Peyer's patch (tissue), 4 donors: ENCODE measurements around the gene KLF3. TPM values are rescaled to one million over a fixed set of nuclear protein-coding genes. Genes with fewer than 3 reads are reported as not detected.

ENCODE experiments used
- DNase-seq, 3 donors: peaks; one replicate each; pipeline ENCODE4 v3.0.0-alpha.2; 2017 to 2019
- H3K27ac ChIP-seq, 4 donors: fragments of 200-600 bp; sonication (generic); one replicate each; pipeline ENCODE4 v1.5.1; 2016 to 2019
- H3K27me3 ChIP-seq, 2 donors: fragments of 200-600 bp; sonication (generic); one replicate each; pipeline ENCODE4 v1.5.1; 2019
- H3K36me3 ChIP-seq, 3 donors: fragments of 200-600 bp; sonication (generic); one replicate each; pipeline ENCODE4 v1.5.1; 2016 to 2019
- H3K4me1 ChIP-seq, 4 donors: fragments of 200-600 bp; sonication (generic); one replicate each; pipeline ENCODE4 v1.5.1; 2016 to 2019
- H3K4me3 ChIP-seq, 4 donors: fragments of 200-600 bp; sonication (generic); 1 replicate in 3 of 4; 2 replicates in 1 of 4; pipeline ENCODE4 v1.5.1; 2016 to 2019; ENCODE audit warnings: mild to moderate bottlenecking in 1 of 4
- H3K9me3 ChIP-seq, 4 donors: fragments of 200-600 bp; sonication (generic); one replicate each; pipeline ENCODE4 v1.5.1; 2016 to 2019; ENCODE audit warnings: mild to moderate bottlenecking in 1 of 4
- POLR2A ChIP-seq, 2 donors: fragments of 450-650 bp; IDR thresholded peaks; one replicate each; pipeline ENCODE4 v1.5.1; 2017; ENCODE audit warnings: antibody characterized with exemption in 2 of 2, mild to moderate bottlenecking in 2 of 2, moderate library complexity in 2 of 2
- total RNA-seq, 4 donors: library from RNA; depleted of rRNA; stranded (reverse); fragments of >200 nt; gene quantifications; one replicate each; pipeline ENCODE4 v1.1.0, GENCODE V29; 2016
- TF ChIP-seq, protein P1 (sequence below), 6 experiments: fragments of 450-650 bp in 4 of 6; fragments of 200-600 bp in 2 of 6; sonication (generic) in 1 of 6; IDR thresholded peaks; one replicate each; pipeline ENCODE4 v1.5.1; 2017 to 2019; ENCODE audit warnings: antibody characterized with exemption in 6 of 6, mild to moderate bottlenecking in 3 of 6, moderate library complexity in 1 of 6

KLF3 gene
- total RNA-seq, 4 donors from 2014 or later: 36.3 to 128 (median 103) TPM

DNA sequence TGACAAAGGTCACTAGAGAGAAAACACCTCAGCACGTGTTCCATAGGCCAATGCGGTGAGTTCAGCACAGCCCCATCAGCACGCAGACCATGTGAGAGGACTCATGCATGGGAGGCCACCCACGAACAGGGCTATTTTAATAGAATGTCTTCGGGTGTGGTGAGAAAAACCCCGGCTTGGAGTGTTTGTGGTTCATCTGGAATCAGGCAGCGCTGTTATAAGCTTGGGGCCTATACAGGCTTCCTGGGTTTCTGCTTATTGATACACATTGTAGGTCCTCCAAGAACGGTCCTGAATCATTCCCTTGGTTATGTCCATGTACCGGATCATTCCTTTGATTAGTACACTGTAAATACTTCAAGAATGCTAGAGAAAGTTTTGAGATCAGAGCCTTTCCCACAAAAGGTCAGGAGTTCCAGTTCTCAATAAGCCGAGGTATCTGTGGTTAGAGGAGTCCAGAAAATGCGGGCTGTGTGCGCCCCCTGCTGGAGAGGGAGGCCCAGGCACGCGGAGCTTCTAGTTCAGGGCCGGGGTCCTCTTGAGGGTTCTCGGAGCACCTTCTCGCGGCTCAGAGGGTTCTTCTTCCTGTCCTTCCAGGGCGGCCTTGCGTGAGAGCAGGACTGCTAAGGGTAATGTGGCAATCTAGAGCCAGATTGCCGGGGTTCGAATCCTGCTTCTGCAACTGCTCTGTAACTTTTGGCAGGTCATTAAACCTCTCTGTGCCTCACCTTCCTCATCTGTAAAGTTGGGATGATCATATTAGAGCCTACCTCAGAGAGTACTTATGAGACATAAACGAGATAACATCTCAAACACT, 67.0 kb downstream of the KLF3 start:
- Histone ChIP-seq H3K27me3 (no peaks in the 10 kb centered on the region), H3K9me3 (no peaks in the 10 kb centered on the region), H3K36me3 (no peaks in the 10 kb centered on the region), H3K4me1 (peaks cover 0 to 19% (median 9%) of the 10 kb centered on the region in 4 donors), H3K27ac (no peak overlapping the region), H3K4me3 (no peak overlapping the region)
- TF ChIP-seq, protein P1, sequence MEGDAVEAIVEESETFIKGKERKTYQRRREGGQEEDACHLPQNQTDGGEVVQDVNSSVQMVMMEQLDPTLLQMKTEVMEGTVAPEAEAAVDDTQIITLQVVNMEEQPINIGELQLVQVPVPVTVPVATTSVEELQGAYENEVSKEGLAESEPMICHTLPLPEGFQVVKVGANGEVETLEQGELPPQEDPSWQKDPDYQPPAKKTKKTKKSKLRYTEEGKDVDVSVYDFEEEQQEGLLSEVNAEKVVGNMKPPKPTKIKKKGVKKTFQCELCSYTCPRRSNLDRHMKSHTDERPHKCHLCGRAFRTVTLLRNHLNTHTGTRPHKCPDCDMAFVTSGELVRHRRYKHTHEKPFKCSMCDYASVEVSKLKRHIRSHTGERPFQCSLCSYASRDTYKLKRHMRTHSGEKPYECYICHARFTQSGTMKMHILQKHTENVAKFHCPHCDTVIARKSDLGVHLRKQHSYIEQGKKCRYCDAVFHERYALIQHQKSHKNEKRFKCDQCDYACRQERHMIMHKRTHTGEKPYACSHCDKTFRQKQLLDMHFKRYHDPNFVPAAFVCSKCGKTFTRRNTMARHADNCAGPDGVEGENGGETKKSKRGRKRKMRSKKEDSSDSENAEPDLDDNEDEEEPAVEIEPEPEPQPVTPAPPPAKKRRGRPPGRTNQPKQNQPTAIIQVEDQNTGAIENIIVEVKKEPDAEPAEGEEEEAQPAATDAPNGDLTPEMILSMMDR (IDR thresholded peaks at IDR 0.05): peak; percentile 73 to 97 (median 94)
- TF ChIP-seq POLR2A (IDR thresholded peaks at IDR 0.05): no peak
- peak; percentile 73 to 94 (median 90) for DNase-seq

DNA sequence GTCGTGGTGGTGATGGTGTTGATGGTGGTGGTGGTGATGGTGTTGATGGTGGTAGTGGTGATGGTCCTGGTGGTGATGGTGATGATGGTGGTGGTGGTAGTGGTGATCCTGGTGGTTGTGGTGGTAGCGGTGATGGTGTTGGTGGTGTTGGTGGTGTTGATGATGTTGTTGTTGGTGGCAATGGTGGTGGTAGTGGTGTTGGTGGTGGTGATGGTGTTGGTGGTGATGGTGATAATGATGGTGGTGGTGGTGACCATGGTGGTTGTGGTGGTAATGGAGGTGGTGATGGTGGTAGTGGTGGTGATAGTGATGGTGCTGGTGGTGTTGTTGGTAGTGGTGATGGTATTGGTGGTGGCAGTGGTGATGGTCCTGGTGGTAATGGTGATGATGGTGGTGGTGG, 69.7 kb downstream of the KLF3 start:
- peaks cover 0 to 19% (median 9%) of the 10 kb centered on the region in 4 donors for H3K4me1 ChIP-seq
- no peaks in the 10 kb centered on the region for H3K36me3 ChIP-seq
- H3K9me3 ChIP-seq: no peaks in the 10 kb centered on the region
- TF ChIP-seq POLR2A (IDR thresholded peaks at IDR 0.05): no peak
- TF ChIP-seq, protein P1 (IDR thresholded peaks at IDR 0.05): no peak
- H3K4me3 ChIP-seq: no peak overlapping the region
- no peak overlapping the region for H3K27ac ChIP-seq
- no peak for DNase-seq
- H3K27me3 ChIP-seq: no peaks in the 10 kb centered on the region

DNA sequence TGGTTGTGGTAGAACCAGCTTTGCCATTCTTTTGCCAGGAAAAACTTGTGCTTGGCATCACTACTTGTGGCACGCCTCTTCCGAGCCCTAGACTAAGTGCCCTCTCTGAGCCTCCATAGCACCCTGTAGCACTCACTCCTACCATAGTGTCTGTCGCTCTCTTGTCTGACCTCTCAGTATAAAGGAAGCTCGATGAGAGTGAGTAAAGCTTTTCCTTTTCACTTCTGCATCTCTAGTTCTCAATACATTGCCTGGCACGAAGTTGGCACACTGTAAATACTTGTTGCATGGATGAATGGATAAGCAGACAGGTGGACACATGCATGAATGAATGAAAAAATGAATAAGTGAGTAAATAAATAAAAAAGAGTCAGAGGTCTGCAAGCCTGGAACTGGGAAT, 70.4 kb downstream of the KLF3 start:
- no peak overlapping the region for H3K4me3 ChIP-seq

DNA sequence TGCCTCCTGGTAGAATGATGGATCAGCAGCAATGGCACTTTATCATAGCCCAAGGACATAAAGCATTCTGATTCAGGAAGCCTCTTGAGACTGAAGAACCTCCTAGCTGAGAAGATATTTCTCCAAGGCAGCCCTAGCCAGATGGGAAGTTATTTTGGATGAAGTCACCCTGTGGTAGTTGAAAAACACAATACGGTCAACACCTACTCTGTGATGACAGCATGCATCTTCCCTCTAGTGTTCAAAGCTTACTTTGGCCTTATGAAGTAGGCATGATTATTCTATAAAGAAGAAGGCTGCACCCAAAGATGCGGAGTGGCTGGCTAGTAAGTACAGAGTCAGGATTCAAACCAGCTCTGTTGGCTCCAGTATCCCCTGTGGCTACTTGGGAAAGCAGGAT, 70.9 kb downstream of the KLF3 start:
- Histone ChIP-seq H3K27ac (no peak overlapping the region), H3K4me1 (peaks cover 0 to 14% (median 9%) of the 10 kb centered on the region in 4 donors), H3K27me3 (no peaks in the 10 kb centered on the region), H3K9me3 (no peaks in the 10 kb centered on the region), H3K36me3 (no peaks in the 10 kb centered on the region), H3K4me3 (no peak overlapping the region)
- no peak for DNase-seq
- TF ChIP-seq POLR2A (IDR thresholded peaks at IDR 0.05): no peak
- TF ChIP-seq, protein P1 (IDR thresholded peaks at IDR 0.05): no peak

More for the DNA sequence above, 70.4 kb downstream of the KLF3 start:
- Histone ChIP-seq H3K27ac (no peak overlapping the region), H3K36me3 (no peaks in the 10 kb centered on the region), H3K27me3 (no peaks in the 10 kb centered on the region), H3K4me1 (peaks cover 0 to 14% (median 9%) of the 10 kb centered on the region in 4 donors), H3K9me3 (no peaks in the 10 kb centered on the region)
- TF ChIP-seq, protein P1 (IDR thresholded peaks at IDR 0.05): no peak
- no peak for TF ChIP-seq POLR2A (IDR thresholded peaks at IDR 0.05)
- no peak for DNase-seq

DNA sequence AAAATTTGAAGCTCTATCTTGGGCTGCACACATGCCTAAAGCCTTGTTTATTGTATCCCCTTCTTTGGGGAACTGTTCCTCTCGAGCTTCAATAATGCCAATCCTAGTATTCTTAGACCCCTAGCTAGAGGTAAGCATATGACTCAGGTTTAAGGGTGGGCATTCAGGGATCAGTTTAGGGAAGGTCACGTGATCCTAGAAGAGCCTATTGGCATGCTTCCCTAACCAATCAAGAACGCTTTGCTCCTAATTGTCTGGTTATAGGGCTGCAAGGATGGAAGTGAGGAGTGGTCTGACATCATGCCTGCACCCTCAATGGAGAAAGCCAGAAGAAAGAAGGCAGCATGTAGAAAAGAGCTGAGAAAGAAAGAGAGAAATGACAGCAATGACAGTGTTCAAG, 71.9 kb downstream of the KLF3 start:
- H3K27me3 ChIP-seq: no peaks in the 10 kb centered on the region
- no peak overlapping the region for H3K4me3 ChIP-seq
- H3K36me3 ChIP-seq: no peaks in the 10 kb centered on the region
- no peaks in the 10 kb centered on the region for H3K9me3 ChIP-seq
- no peak for DNase-seq
- no peak overlapping the region for H3K27ac ChIP-seq
- TF ChIP-seq, protein P1 (IDR thresholded peaks at IDR 0.05): no peak
- no peak for TF ChIP-seq POLR2A (IDR thresholded peaks at IDR 0.05)
- H3K4me1 ChIP-seq: peaks cover 0 to 6% (median 5%) of the 10 kb centered on the region in 4 donors
